GM12878 (cell line): Measurements from ENCODE around the gene KIF25. TPM values are rescaled to one million over a fixed set of nuclear protein-coding genes. Genes with fewer than 3 reads are reported as not detected.

Source experiments
- ATAC-seq: fragments of 200-7000 bp; cut with Tn5 transposase; 3 replicates; pipeline ENCODE4 v1.9.1; 2020; ENCODE audit warnings: mild to moderate bottlenecking, moderate library complexity
- BruUV-seq: library from RNA; stranded (reverse); fragments of 400-500 nt; replicated peaks from 2 replicates; lab custom pipeline; 2021; lab: Mats Ljungman, UMichigan
- CTCF ChIA-PET: fragments of 300-600 bp; sonication (Branson Sonifier 250); formaldehyde crosslinking; extraction: SDS; loops from one replicate; lab custom pipeline; 2021; ENCODE audit warnings: inconsistent platforms; lab: Yijun Ruan, JAX
- POLR2A ChIA-PET: fragments of 350-600 bp; formaldehyde crosslinking; extraction: SDS; loops from one replicate; lab custom pipeline; 2021; ENCODE audit warnings: inconsistent platforms; lab: Charles Lee
- RAD21 ChIA-PET: fragments of 300-600 bp; sonication (Branson Sonifier 250); formaldehyde crosslinking; loops from one replicate; lab custom pipeline; 2023; ENCODE audit warnings: antibody characterized with exemption; ENCODE audit not compliant: unreplicated experiment; lab: Charles Lee
- SMC1A ChIA-PET: fragments of 300-600 bp; sonication (Branson Sonifier 250); formaldehyde crosslinking; loops from one replicate; lab custom pipeline; 2023; ENCODE audit not compliant: unreplicated experiment, uncharacterized antibody; lab: Charles Lee
- DNase-seq: peaks from one replicate; pipeline ENCODE4 v3.0.0-alpha.2; 2011; ENCODE audit warnings: low read depth, low spot score
- FAIRE-seq: peaks from 3 replicates; lab custom pipeline; 2011; peaks lifted over from hg19 to GRCh38; lab: Jason Lieb, UNC
- H2AFZ ChIP-seq: 2 replicates; pipeline ENCODE4 v1.6.0; 2011; ENCODE audit warnings: low read depth, low read length, control low read depth; ENCODE audit not compliant: control insufficient read depth
- H3K27ac ChIP-seq: 2 replicates; pipeline ENCODE4 v1.5.1; 2011; ENCODE audit warnings: control low read depth; ENCODE audit not compliant: control insufficient read depth, insufficient read depth
- H3K27me3 ChIP-seq, 2 experiments: replicated peaks in 1 of 2; 2 replicates each; pipeline versions ENCODE4 v1.6.0 to v1.6.1; 2011; ENCODE audit warnings: low read length in 1 of 2; ENCODE audit not compliant: control insufficient read depth in 2 of 2, insufficient read depth in 2 of 2
- H3K36me3 ChIP-seq, 2 experiments: 2 replicates each; pipeline ENCODE4 v1.5.1; 2011; ENCODE audit warnings: low read length in 1 of 2; ENCODE audit not compliant: control insufficient read depth in 2 of 2, insufficient read depth in 2 of 2
- H3K4me1 ChIP-seq: 2 replicates; pipeline ENCODE4 v1.6.1; 2011; ENCODE audit warnings: mild to moderate bottlenecking, low read length, moderate library complexity, mixed read lengths; ENCODE audit not compliant: control insufficient read depth, insufficient read depth
- H3K4me2 ChIP-seq: 2 replicates; pipeline ENCODE4 v1.6.0; 2011; ENCODE audit warnings: control low read depth; ENCODE audit not compliant: control insufficient read depth, insufficient read depth
- H3K4me3 ChIP-seq: fragments of 200-600 bp; sonication (generic); 2 replicates; pipeline ENCODE4 v1.5.1; 2016
- H3K79me2 ChIP-seq: 2 replicates; pipeline ENCODE4 v1.6.0; 2011; ENCODE audit warnings: low read length; ENCODE audit not compliant: control insufficient read depth, insufficient read depth
- H3K9ac ChIP-seq: 2 replicates; pipeline ENCODE4 v1.8.0; 2011; ENCODE audit warnings: low read length, control low read depth, mixed read lengths; ENCODE audit not compliant: control insufficient read depth, insufficient read depth
- H3K9me3 ChIP-seq: replicated peaks from 3 replicates; pipeline ENCODE4 v1.5.1; 2011; ENCODE audit warnings: mild to moderate bottlenecking, low read length; ENCODE audit not compliant: control insufficient read depth, insufficient read depth
- H4K20me1 ChIP-seq: 2 replicates; pipeline ENCODE4 v1.6.0; 2011; ENCODE audit not compliant: control insufficient read depth, insufficient read depth
- E2F8 ChIP-seq: fragments of 450-650 bp; IDR thresholded peaks from 2 replicates; pipeline ENCODE4 v1.6.1; 2018; ENCODE audit warnings: mild to moderate bottlenecking, low read depth, moderate library complexity; ENCODE audit not compliant: partially characterized antibody
- E4F1 ChIP-seq: fragments of 450-650 bp; IDR thresholded peaks from 2 replicates; pipeline ENCODE4 v1.6.1; 2018; ENCODE audit warnings: borderline replicate concordance, mild to moderate bottlenecking; ENCODE audit not compliant: partially characterized antibody
- FOS ChIP-seq: IDR thresholded peaks from 3 replicates; pipeline ENCODE4 v1.6.1; 2011; ENCODE audit warnings: borderline replicate concordance; ENCODE audit not compliant: insufficient read length; ENCODE audit errors: extremely low read depth
- GABPA ChIP-seq: IDR thresholded peaks from 2 replicates; pipeline ENCODE4 v1.6.1; 2014; ENCODE audit warnings: antibody characterized with exemption, low read depth, mild to moderate bottlenecking, inconsistent platforms
- HCFC1 ChIP-seq: fragments of 150-350 bp; IDR thresholded peaks from 2 replicates; pipeline ENCODE4 v1.6.1; 2014; ENCODE audit warnings: low read length
- HDAC2 ChIP-seq: fragments of 200-600 bp; sonication (generic); IDR thresholded peaks from 2 replicates; pipeline ENCODE4 v1.6.1; 2017
- IRF4 ChIP-seq: IDR thresholded peaks from 2 replicates; pipeline ENCODE4 v1.6.1; 2011; ENCODE audit warnings: low read depth, low read length
- MXI1 ChIP-seq: fragments of 150-350 bp; IDR thresholded peaks from 2 replicates; pipeline ENCODE4 v1.6.1; 2011; ENCODE audit warnings: low read depth, mild to moderate bottlenecking, inconsistent platforms, low read length, improper control_type of control experiment
- NFYB ChIP-seq: IDR thresholded peaks from 2 replicates; pipeline ENCODE4 v1.6.1; 2011; ENCODE audit warnings: low read depth, mild to moderate bottlenecking, low read length, improper control_type of control experiment, moderate library complexity; ENCODE audit not compliant: insufficient read depth
- SIX5 ChIP-seq: IDR thresholded peaks from 2 replicates; pipeline ENCODE4 v1.6.1; 2011; ENCODE audit warnings: mild to moderate bottlenecking, low read depth, low read length, moderate library complexity; ENCODE audit not compliant: severe bottlenecking
- SREBF1 ChIP-seq: IDR thresholded peaks from 2 replicates; pipeline ENCODE4 v1.6.1; 2012; ENCODE audit warnings: mild to moderate bottlenecking, low read length
- TAF1 ChIP-seq: IDR thresholded peaks from 2 replicates; pipeline ENCODE4 v1.6.1; 2011; ENCODE audit warnings: mild to moderate bottlenecking, low read depth, low read length, borderline replicate concordance
- ZSCAN29 ChIP-seq: fragments of 450-650 bp; IDR thresholded peaks from 2 replicates; pipeline ENCODE4 v1.6.1; 2017; ENCODE audit warnings: mild to moderate bottlenecking, moderate library complexity
- WGBS: methylation state at CpG from one replicate; pipeline ENCODE4 v1.1.6; 2016; ENCODE audit warnings: low lambda C conversion rate; ENCODE audit not compliant: insufficient replicate concordance, insufficient coverage; ENCODE audit errors: missing lambda C conversion rate; 5-methylcytosine and 5-hydroxymethylcytosine counted together
- in situ Hi-C: fragments of 300-500 bp; cut with MboI; formaldehyde crosslinking; loops from 9 replicates; pipeline ENCODE4 v1.14.3; 2018; ENCODE audit warnings: mixed read lengths
- intact Hi-C: fragments of 100-400 bp; cut with micrococcal nuclease; formaldehyde crosslinking; loops from one replicate; pipeline ENCODE4 v1.14.2; 2022; ENCODE audit not compliant: unreplicated experiment
- polyA plus RNA-seq, 11 experiments: library from polyadenylated mRNA; depleted of rRNA in 4 of 11; unstranded in 6 of 11; stranded (reverse) in 5 of 11; fragments of >200 nt; fragmentation: Nextera tagmentation in 4 of 11; fragmentation: Illumina TruSeq in 1 of 11; extraction: Ambion mirVana in 4 of 11; extraction: Trizol in 1 of 11; gene quantifications; 1 replicate in 1 of 11; 2 replicates in 10 of 11; pipeline versions ENCODE4 v1.2.1 to v1.2.3, GENCODE V29; 2011 to 2016; ENCODE audit warnings: inconsistent platforms in 2 of 11, missing spikeins in 2 of 11, low read depth in 1 of 11
- total RNA-seq, 4 experiments: library from RNA; depleted of rRNA in 3 of 4; stranded (reverse); fragments of >200 nt in 3 of 4; fragmentation: Illumina TruSeq in 1 of 4; extraction: Trizol in 1 of 4; gene quantifications; 2 replicates each; pipeline versions ENCODE4 v1.2.1 to v1.2.3, GENCODE V29; 2013 to 2021

KIF25 gene
- total and polyA plus RNA-seq, 10 of the 15 experiments (the other 5 are each of a cell fraction or from before 2014, with no cell fraction given), result not detected

GRCh38 chr6:167978607-167979006 lies 18.9 kb upstream of the KIF25 start:
- Histone ChIP-seq H3K4me1 (no peaks in the 10 kb centered on the region), H3K27ac (no peak overlapping the region), H3K9me3 (no peaks in the 10 kb centered on the region), H2AFZ (no peak overlapping the region), H3K9ac (no peak overlapping the region), H3K4me3 (no peak overlapping the region), H4K20me1 (no peaks in the 10 kb centered on the region), H3K36me3 (no peaks in the 10 kb centered on the region), H3K79me2 (no peaks in the 10 kb centered on the region), H3K27me3 (no peaks in the 10 kb centered on the region), H3K4me2 (no peak overlapping the region)
- no peak for TF ChIP-seq GABPA
- TF ChIP-seq TAF1, result no peak
- TF ChIP-seq FOS, result no peak
- no peak for TF ChIP-seq IRF4
- RAD21 ChIA-PET, result no interaction called here
- DNase-seq (no peak), ATAC-seq (no peak), FAIRE-seq (no peak)
- CTCF ChIA-PET, result no interaction called here
- SMC1A ChIA-PET, result no interaction called here
- POLR2A ChIA-PET, result no interaction called here
- in situ Hi-C loops (no loop called here), intact Hi-C loops (no loop called here)
- WGBS, result 45% methylated on average over 7 of the region's 7 CpGs
- BruUV-seq, result no TSS peak

GRCh38 chr6:167979436-167980139 lies 17.9 kb upstream of the KIF25 start:
- Histone ChIP-seq H3K27me3 (no peaks in the 10 kb centered on the region), H3K9ac (no peak overlapping the region), H3K36me3 (no peaks in the 10 kb centered on the region), H3K79me2 (no peaks in the 10 kb centered on the region), H3K4me3 (no peak overlapping the region), H3K9me3 (no peaks in the 10 kb centered on the region), H3K27ac (no peak overlapping the region), H2AFZ (no peak overlapping the region), H4K20me1 (no peaks in the 10 kb centered on the region), H3K4me2 (no peak overlapping the region), H3K4me1 (no peaks in the 10 kb centered on the region)
- no TSS peak for BruUV-seq
- RAD21 ChIA-PET, result no interaction called here
- in situ Hi-C loops, result no loop called here
- CTCF ChIA-PET, result no interaction called here
- WGBS, result 51% methylated on average over 12 of the region's 12 CpGs
- DNase-seq (no peak), FAIRE-seq (no peak), ATAC-seq (no peak)
- intact Hi-C loops, result no loop called here
- POLR2A ChIA-PET, result no interaction called here
- SMC1A ChIA-PET, result no interaction called here
- no peak for TF ChIP-seq E4F1
- no peak for TF ChIP-seq NFYB
- no peak for TF ChIP-seq HDAC2
- TF ChIP-seq SREBF1, result no peak
- TF ChIP-seq HCFC1, result no peak
- no peak for TF ChIP-seq MXI1
- no peak for TF ChIP-seq E2F8
- TF ChIP-seq SIX5, result no peak
- TF ChIP-seq ZSCAN29, result no peak
